Lower lobe of right lung (tissue), 2 donors: ENCODE data around the gene PHACTR1. TPM values are rescaled to one million over a fixed set of nuclear protein-coding genes. Genes with fewer than 3 reads are reported as not detected.

ENCODE experiments used
- ATAC-seq, 2 donors: fragments of 200-7000 bp; cut with Tn5 transposase; one replicate each; pipeline ENCODE4 v1.9.1; 2020 to 2022; ENCODE audit warnings: mild to moderate bottlenecking in 2 of 2, moderate library complexity in 2 of 2
- DNase-seq: peaks from one replicate; pipeline ENCODE4 v3.0.0-alpha.2; 2020
- H3K27ac ChIP-seq: fragments of 200-600 bp; one replicate; pipeline ENCODE4 v1.8.0; 2022
- H3K27me3 ChIP-seq: fragments of 200-600 bp; one replicate; pipeline ENCODE4 v1.8.0; 2022; ENCODE audit warnings: low read depth
- H3K36me3 ChIP-seq: fragments of 200-600 bp; one replicate; pipeline ENCODE4 v1.8.0; 2022; ENCODE audit warnings: mild to moderate bottlenecking
- H3K4me1 ChIP-seq: fragments of 200-600 bp; one replicate; pipeline ENCODE4 v1.8.0; 2022
- H3K4me3 ChIP-seq: fragments of 200-600 bp; one replicate; pipeline ENCODE4 v1.8.0; 2022; ENCODE audit warnings: mild to moderate bottlenecking
- H3K9me3 ChIP-seq: fragments of 200-600 bp; one replicate; pipeline ENCODE4 v1.8.0; 2022
- intact Hi-C: fragments of 100-400 bp; cut with DNase I; formaldehyde crosslinking; loops from one replicate; pipeline ENCODE4 v1.11.0; 2022
- total RNA-seq: library from RNA; stranded (reverse); fragmentation: NEBNext Ultra II Directional; extraction: Animal tissue kit (Norgen Biotek cat#: 25700); gene quantifications from one replicate; pipeline ENCODE4 v1.2.1, GENCODE V29; 2021
- TF ChIP-seq, protein P1 (sequence below): fragments of 200-600 bp; IDR thresholded peaks from one replicate; pipeline ENCODE4 v1.8.0; 2022; ENCODE audit warnings: antibody characterized with exemption, mild to moderate bottlenecking
- donor health status: DM: no; HTN: yes; CAD: no; lungs with severe emphysema.

Gene PHACTR1
- total RNA-seq, 1 donor from 2014 or later = 91.0 TPM

DNA sequence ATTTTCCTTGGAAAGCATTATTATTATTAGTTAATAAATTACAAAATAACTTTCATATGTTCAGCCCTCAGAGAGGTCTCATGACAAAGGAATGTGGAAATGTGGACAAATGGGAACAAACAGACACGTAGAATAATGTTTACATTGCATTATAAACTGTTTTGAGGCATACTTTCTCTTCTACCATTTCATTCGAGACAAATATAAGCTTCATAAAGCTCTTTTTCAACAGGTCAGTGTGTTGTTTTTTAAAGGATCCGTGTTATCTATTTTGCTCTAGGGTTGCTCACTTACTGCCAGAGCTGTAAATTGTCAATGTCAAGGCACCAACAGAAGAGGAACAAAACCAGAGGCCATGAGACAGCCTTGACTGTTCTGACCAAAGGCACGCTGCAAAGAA, 256.8 kb downstream of the PHACTR1 start:
- intact Hi-C loops = no loop called here
- DNase-seq (no peak), ATAC-seq (peak in 1 of 2 donors; percentile 25)
- H3K4me3 ChIP-seq = no peak overlapping the region
- no peak overlapping the region for H3K27ac ChIP-seq
- TF ChIP-seq, protein P1, sequence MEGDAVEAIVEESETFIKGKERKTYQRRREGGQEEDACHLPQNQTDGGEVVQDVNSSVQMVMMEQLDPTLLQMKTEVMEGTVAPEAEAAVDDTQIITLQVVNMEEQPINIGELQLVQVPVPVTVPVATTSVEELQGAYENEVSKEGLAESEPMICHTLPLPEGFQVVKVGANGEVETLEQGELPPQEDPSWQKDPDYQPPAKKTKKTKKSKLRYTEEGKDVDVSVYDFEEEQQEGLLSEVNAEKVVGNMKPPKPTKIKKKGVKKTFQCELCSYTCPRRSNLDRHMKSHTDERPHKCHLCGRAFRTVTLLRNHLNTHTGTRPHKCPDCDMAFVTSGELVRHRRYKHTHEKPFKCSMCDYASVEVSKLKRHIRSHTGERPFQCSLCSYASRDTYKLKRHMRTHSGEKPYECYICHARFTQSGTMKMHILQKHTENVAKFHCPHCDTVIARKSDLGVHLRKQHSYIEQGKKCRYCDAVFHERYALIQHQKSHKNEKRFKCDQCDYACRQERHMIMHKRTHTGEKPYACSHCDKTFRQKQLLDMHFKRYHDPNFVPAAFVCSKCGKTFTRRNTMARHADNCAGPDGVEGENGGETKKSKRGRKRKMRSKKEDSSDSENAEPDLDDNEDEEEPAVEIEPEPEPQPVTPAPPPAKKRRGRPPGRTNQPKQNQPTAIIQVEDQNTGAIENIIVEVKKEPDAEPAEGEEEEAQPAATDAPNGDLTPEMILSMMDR = no peak
- H3K4me1 ChIP-seq = peaks cover 16% of the 10 kb centered on the region
- no peaks in the 10 kb centered on the region for H3K27me3 ChIP-seq
- no peaks in the 10 kb centered on the region for H3K36me3 ChIP-seq
- H3K9me3 ChIP-seq = no peaks in the 10 kb centered on the region

DNA sequence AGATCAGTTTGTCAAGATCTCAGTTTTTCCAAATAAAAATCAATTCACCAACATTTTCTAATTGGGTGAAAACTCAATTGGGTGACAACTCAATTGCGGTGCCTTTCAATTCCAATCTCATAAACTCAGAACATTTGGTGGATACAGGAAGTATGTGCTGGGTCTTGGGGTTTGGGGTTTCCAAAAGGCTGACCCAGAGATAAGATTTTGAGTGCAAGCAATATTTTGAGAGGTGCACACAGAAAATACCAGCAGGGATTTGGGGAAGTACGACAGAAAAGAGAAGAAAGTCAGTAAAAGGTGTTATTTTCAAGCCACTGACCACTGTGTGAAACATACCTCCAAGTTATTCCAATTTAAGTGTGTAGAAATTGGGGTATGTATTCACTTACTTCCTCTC, 258.0 kb downstream of the PHACTR1 start:
- ATAC-seq (no peak), DNase-seq (no peak)
- no peaks in the 10 kb centered on the region for H3K9me3 ChIP-seq
- H3K4me1 ChIP-seq = peaks cover 11% of the 10 kb centered on the region
- TF ChIP-seq, protein P1 = no peak
- intact Hi-C loops = no loop called here
- H3K4me3 ChIP-seq = no peak overlapping the region
- no peak overlapping the region for H3K27ac ChIP-seq
- no peaks in the 10 kb centered on the region for H3K27me3 ChIP-seq
- H3K36me3 ChIP-seq = no peaks in the 10 kb centered on the region

DNA sequence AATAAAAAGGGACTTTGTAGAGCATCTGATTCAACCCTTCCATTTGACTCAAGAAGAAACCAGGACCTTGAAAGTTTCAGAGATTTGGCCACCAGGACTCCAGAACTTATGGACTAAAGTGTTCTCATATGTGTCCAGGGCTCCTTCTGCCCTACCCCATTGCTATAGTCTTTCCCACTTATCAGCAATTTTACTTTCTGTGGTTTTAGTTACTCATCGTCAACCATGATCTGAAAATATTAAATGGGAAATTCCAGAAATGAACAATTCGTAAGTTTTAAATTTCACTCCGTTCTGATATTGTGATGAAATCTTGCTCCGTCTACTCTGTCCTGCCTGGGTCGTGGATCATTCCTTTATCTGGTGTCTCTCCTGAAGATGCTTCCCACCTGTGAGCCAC, 259.8 kb downstream of the PHACTR1 start:
- peaks cover 11% of the 10 kb centered on the region for H3K4me1 ChIP-seq
- H3K4me3 ChIP-seq = no peak overlapping the region
- H3K9me3 ChIP-seq = no peaks in the 10 kb centered on the region
- no peaks in the 10 kb centered on the region for H3K27me3 ChIP-seq
- H3K36me3 ChIP-seq = no peaks in the 10 kb centered on the region
- no peak for DNase-seq
- TF ChIP-seq, protein P1 = no peak
- H3K27ac ChIP-seq = no peak overlapping the region
- intact Hi-C loops = no loop called here
- no peak for ATAC-seq

DNA sequence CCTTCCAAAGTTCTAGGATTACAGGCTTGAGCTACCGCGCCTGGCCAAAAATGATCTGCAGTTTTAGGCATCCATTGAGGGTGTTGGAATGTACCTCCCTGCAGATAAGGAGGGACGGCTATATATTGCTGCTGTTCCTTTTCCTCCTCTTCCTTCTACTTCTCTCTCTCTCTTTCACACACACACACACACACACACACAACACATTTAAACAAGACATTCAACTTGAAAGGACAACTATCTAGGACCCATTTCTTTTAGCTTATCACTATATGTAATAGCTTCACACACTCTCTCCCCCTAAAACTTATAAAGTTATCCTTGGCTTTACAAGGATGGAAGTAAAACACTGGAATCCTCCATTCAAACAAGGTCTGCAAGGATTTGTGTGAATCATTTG, 260.6 kb downstream of the PHACTR1 start:
- intact Hi-C loops = no loop called here
- no peak for DNase-seq

DNA sequence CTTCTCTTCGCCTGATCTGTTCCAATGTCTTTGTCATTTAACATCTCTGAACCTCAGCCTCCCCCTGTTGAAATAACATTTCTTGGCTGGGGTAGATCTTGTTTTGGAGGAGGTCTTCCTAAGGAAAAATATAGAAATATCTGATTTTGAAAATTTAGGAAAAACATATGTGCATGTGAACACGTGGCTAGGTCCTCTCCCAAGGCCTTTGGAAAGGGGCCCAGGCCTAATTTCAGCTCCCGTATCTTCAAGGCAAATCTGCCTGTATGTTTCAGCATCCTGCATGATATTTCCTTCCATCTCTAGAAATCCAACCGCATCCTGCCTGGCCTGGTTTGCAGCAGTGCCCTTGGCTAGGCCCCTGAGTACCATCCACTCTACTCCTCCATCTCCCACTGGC, 261.2 kb downstream of the PHACTR1 start:
- Histone ChIP-seq H3K4me3 (no peak overlapping the region), H3K27me3 (no peaks in the 10 kb centered on the region), H3K27ac (no peak overlapping the region), H3K36me3 (no peaks in the 10 kb centered on the region), H3K9me3 (no peaks in the 10 kb centered on the region), H3K4me1 (peaks cover 10% of the 10 kb centered on the region)
- intact Hi-C loops = no loop called here
- TF ChIP-seq, protein P1 = no peak
- ATAC-seq = no peak
- no peak for DNase-seq

More for the DNA sequence above, 260.6 kb downstream of the PHACTR1 start:
- peaks cover 11% of the 10 kb centered on the region for H3K4me1 ChIP-seq
- H3K27me3 ChIP-seq = no peaks in the 10 kb centered on the region
- TF ChIP-seq, protein P1 = no peak
- ATAC-seq = no peak
- no peaks in the 10 kb centered on the region for H3K36me3 ChIP-seq
- no peaks in the 10 kb centered on the region for H3K9me3 ChIP-seq
- H3K27ac ChIP-seq = no peak overlapping the region
- H3K4me3 ChIP-seq = no peak overlapping the region

DNA sequence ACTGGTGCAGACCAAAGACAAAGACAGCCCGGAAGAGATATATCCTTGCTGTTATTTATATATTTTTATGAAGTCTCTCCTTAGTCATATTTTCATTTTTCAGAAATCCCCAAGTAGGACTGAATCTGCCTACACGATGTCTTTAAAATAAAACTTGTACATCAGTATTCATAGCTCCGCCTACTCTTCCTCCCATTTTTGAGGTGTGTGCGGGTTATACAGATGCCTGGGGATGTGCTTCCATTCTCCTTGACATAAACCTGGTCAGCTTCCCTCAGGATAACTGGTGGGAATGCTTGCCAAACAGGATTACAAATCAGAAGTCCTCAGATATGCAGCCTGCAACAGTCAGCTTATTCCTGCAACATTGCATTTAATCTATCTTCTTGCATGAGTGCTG, 264.2 kb downstream of the PHACTR1 start:
- intact Hi-C loops = no loop called here
- no peak for ATAC-seq

More for the DNA sequence above, 264.2 kb downstream of the PHACTR1 start:
- Histone ChIP-seq H3K4me3 (no peak overlapping the region), H3K27me3 (no peaks in the 10 kb centered on the region), H3K36me3 (no peaks in the 10 kb centered on the region), H3K27ac (no peak overlapping the region), H3K4me1 (no peaks in the 10 kb centered on the region), H3K9me3 (no peaks in the 10 kb centered on the region)
- no peak for DNase-seq
- TF ChIP-seq, protein P1 = no peak
